CD4-positive, alpha-beta memory T cell (primary cell): ENCODE measurements around the gene PHGDH. TPM values are rescaled to one million over a fixed set of nuclear protein-coding genes. Genes with fewer than 3 reads are reported as not detected.

ENCODE experiments used
- CTCF ChIA-PET: fragments of 350-600 bp; sonication (Branson Sonifier 250); formaldehyde crosslinking; loops from one replicate; lab custom pipeline; 2021; ENCODE audit warnings: inconsistent platforms; ENCODE audit not compliant: partially characterized antibody; lab: Charles Lee
- POLR2A ChIA-PET: fragments of 350-600 bp; sonication (Branson Sonifier 250); formaldehyde crosslinking; loops from one replicate; lab custom pipeline; 2021; ENCODE audit not compliant: partially characterized antibody; lab: Charles Lee
- DNase-seq, 5 donors: peaks; one replicate each; pipeline versions ENCODE4 v3.0.0 to v3.0.0-alpha.2; 2020 to 2022; ENCODE audit warnings: mixed read lengths in 1 of 5
- H3K27ac ChIP-seq: one replicate; pipeline ENCODE4 v1.7.0; 2013; ENCODE audit warnings: low read depth, low read length
- H3K27me3 ChIP-seq: 2 replicates; pipeline ENCODE4 v1.7.0; 2013; ENCODE audit warnings: mild to moderate bottlenecking, low read length, moderate library complexity; ENCODE audit not compliant: insufficient read depth
- H3K36me3 ChIP-seq: 2 replicates; pipeline ENCODE4 v1.7.0; 2013; ENCODE audit warnings: mild to moderate bottlenecking, low read length, moderate library complexity; ENCODE audit not compliant: insufficient read depth
- H3K4me1 ChIP-seq: 2 replicates; pipeline ENCODE4 v1.7.0; 2013; ENCODE audit warnings: mild to moderate bottlenecking, low read length, moderate library complexity; ENCODE audit not compliant: insufficient read depth
- H3K4me3 ChIP-seq, 2 donors: one replicate each; pipeline ENCODE4 v1.7.0; 2013; ENCODE audit warnings: low read length in 2 of 2, mild to moderate bottlenecking in 1 of 2
- H3K9me3 ChIP-seq, 2 donors: one replicate each; pipeline ENCODE4 v1.7.0; 2013; ENCODE audit warnings: low read length in 2 of 2, control low read depth in 1 of 2; ENCODE audit not compliant: control insufficient read depth in 1 of 2
- H3K27ac Mint-ChIP-seq, 7 donors: one replicate each; pipeline ENCODE4 v1.8.0; 2020 to 2021; ENCODE audit warnings: mixed read lengths in 7 of 7, mild to moderate bottlenecking in 6 of 7, inconsistent platforms in 3 of 7, moderate library complexity in 3 of 7
- H3K27me3 Mint-ChIP-seq, 2 donors: one replicate each; pipeline ENCODE4 v1.8.0; 2020 to 2021; ENCODE audit warnings: mixed read lengths in 2 of 2
- H3K36me3 Mint-ChIP-seq, 2 donors: one replicate each; pipeline ENCODE4 v1.8.0; 2020 to 2021; ENCODE audit warnings: mixed read lengths in 2 of 2, inconsistent platforms in 1 of 2, mild to moderate bottlenecking in 1 of 2
- H3K4me1 Mint-ChIP-seq, 4 donors: one replicate each; pipeline ENCODE4 v1.8.0; 2020 to 2021; ENCODE audit warnings: mixed read lengths in 4 of 4, mild to moderate bottlenecking in 1 of 4
- H3K4me3 Mint-ChIP-seq, 8 donors: one replicate each; pipeline ENCODE4 v1.8.0; 2020 to 2021; ENCODE audit warnings: mixed read lengths in 8 of 8, mild to moderate bottlenecking in 7 of 8, moderate library complexity in 6 of 8, inconsistent platforms in 3 of 8
- H3K9me3 Mint-ChIP-seq, 8 donors: one replicate each; pipeline ENCODE4 v1.8.0; 2020 to 2021; ENCODE audit warnings: mixed read lengths in 8 of 8, mild to moderate bottlenecking in 5 of 8, inconsistent platforms in 3 of 8, moderate library complexity in 1 of 8
- intact Hi-C: fragments of 100-400 bp; cut with micrococcal nuclease; formaldehyde crosslinking; loops from one replicate; pipeline ENCODE4 v1.15.1; 2023
- polyA plus RNA-seq, 2 donors: library from polyadenylated mRNA; unstranded; fragments of 300-500 nt; fragmentation: Illumina TruSeq; gene quantifications; one replicate each; pipeline ENCODE4 v1.2.3, GENCODE V29; 2021
- total RNA-seq, 2 experiments: library from RNA; stranded (reverse); gene quantifications; one replicate each; pipeline ENCODE4 v1.2.3, GENCODE V29; 2021

PHGDH gene
- total and polyA plus RNA-seq, 4 experiments from 2014 or later: 1.5 to 3.1 (median 2.7) TPM

GRCh38 chr1:119787776-119788175 is 76.0 kb downstream of the PHGDH start:
- DNase-seq: no peak
- Mint-ChIP-seq H3K4me1 (no peaks in the 10 kb centered on the region), H3K36me3 (no peaks in the 10 kb centered on the region), H3K27me3 (peaks cover 2 to 6% of the 10 kb centered on the region in 2 donors), H3K4me3 (no peak overlapping the region), H3K9me3 (no peaks in the 10 kb centered on the region), H3K27ac (no peak overlapping the region)
- intact Hi-C loops: no loop called here
- Histone ChIP-seq H3K4me1 (no peaks in the 10 kb centered on the region), H3K9me3 (no peaks in the 10 kb centered on the region), H3K27me3 (no peaks in the 10 kb centered on the region), H3K27ac (no peak overlapping the region), H3K4me3 (no peak overlapping the region), H3K36me3 (no peaks in the 10 kb centered on the region)
- ChIA-PET CTCF (no interaction called here), POLR2A (no interaction called here)

GRCh38 chr1:119790451-119791198 is 78.9 kb downstream of the PHGDH start:
- ChIA-PET POLR2A (no interaction called here), CTCF (no interaction called here)
- Histone ChIP-seq H3K27ac (no peak overlapping the region), H3K9me3 (no peaks in the 10 kb centered on the region), H3K36me3 (no peaks in the 10 kb centered on the region), H3K4me3 (no peak overlapping the region), H3K4me1 (no peaks in the 10 kb centered on the region), H3K27me3 (no peaks in the 10 kb centered on the region)
- no peak for DNase-seq
- intact Hi-C loops: no loop called here
- Mint-ChIP-seq H3K4me3 (no peak overlapping the region), H3K9me3 (no peaks in the 10 kb centered on the region), H3K27ac (no peak overlapping the region), H3K36me3 (no peaks in the 10 kb centered on the region), H3K4me1 (no peaks in the 10 kb centered on the region), H3K27me3 (peaks cover 3 to 6% of the 10 kb centered on the region in 2 donors)

GRCh38 chr1:119791377-119791776 is 79.6 kb downstream of the PHGDH start:
- H3K36me3 Mint-ChIP-seq: no peaks in the 10 kb centered on the region
- intact Hi-C loops: no loop called here
- Histone ChIP-seq H3K4me3 (no peak overlapping the region), H3K9me3 (no peaks in the 10 kb centered on the region), H3K27me3 (no peaks in the 10 kb centered on the region), H3K27ac (no peak overlapping the region), H3K36me3 (no peaks in the 10 kb centered on the region), H3K4me1 (no peaks in the 10 kb centered on the region)
- no peak overlapping the region for H3K27ac Mint-ChIP-seq
- ChIA-PET CTCF (interaction anchor here (0.9 to 1.6 kb wide), 2 partner anchors 16 to 48 kb away, joined by 3 to 5 read pairs; no protein-coding TSS in a partner anchor), POLR2A (no interaction called here)
- peaks cover 3 to 6% of the 10 kb centered on the region in 2 donors for H3K27me3 Mint-ChIP-seq
- H3K9me3 Mint-ChIP-seq: no peaks in the 10 kb centered on the region
- no peaks in the 10 kb centered on the region for H3K4me1 Mint-ChIP-seq
- no peak for DNase-seq
- no peak overlapping the region for H3K4me3 Mint-ChIP-seq

Other genes starting within 250 kb of the PHGDH start
- not detected for gene HSD3B1, start 204.7 kb upstream of the PHGDH start, total RNA-seq
- gene HSD3B1, start 204.7 kb upstream of the PHGDH start, polyA plus RNA-seq: not detected
- gene ZNF697, start 63.7 kb upstream of the PHGDH start, total RNA-seq: under 1 TPM; 0.06 to 0.22 TPM
- not detected for gene ZNF697, start 63.7 kb upstream of the PHGDH start, polyA plus RNA-seq
- not detected for gene HMGCS2, start 57.0 kb downstream of the PHGDH start, total RNA-seq
- gene HMGCS2, start 57.0 kb downstream of the PHGDH start, polyA plus RNA-seq: not detected
- under 1 TPM in 1 of 2 experiments, not detected in 1; 0.25 TPM for gene REG4, start 99.5 kb downstream of the PHGDH start, total RNA-seq
- under 1 TPM in 1 of 2 donors, not detected in 1; 0.18 TPM for gene REG4, start 99.5 kb downstream of the PHGDH start, polyA plus RNA-seq
- gene ADAM30, start 184.6 kb downstream of the PHGDH start, total RNA-seq: not detected
- gene ADAM30, start 184.6 kb downstream of the PHGDH start, polyA plus RNA-seq: not detected